PFSK-1 (cell line): ENCODE results near the gene CCDC158.

Experiments
- POLR2AphosphoS5 ChIP-seq: IDR thresholded peaks from 2 replicates; pipeline ENCODE4 v1.6.1; 2012; ENCODE audit warnings: low read depth, mild to moderate bottlenecking, control low read depth, low read length, moderate library complexity
- SIN3A ChIP-seq: IDR thresholded peaks from 2 replicates; pipeline ENCODE4 v1.6.1; 2012; ENCODE audit warnings: mild to moderate bottlenecking, low read length, moderate library complexity, borderline replicate concordance; ENCODE audit not compliant: insufficient read depth
- TF ChIP-seq, protein P1 (sequence below), 2 experiments: IDR thresholded peaks; 2 replicates each; pipeline versions ENCODE4 v1.6.1 to v1.8.0; 2011 to 2012; ENCODE audit warnings: low read depth in 2 of 2, low read length in 2 of 2, control low read depth in 1 of 2, inconsistent platforms in 1 of 2, mild to moderate bottlenecking in 1 of 2, moderate library complexity in 1 of 2; ENCODE audit not compliant: insufficient read depth in 1 of 2

DNA sequence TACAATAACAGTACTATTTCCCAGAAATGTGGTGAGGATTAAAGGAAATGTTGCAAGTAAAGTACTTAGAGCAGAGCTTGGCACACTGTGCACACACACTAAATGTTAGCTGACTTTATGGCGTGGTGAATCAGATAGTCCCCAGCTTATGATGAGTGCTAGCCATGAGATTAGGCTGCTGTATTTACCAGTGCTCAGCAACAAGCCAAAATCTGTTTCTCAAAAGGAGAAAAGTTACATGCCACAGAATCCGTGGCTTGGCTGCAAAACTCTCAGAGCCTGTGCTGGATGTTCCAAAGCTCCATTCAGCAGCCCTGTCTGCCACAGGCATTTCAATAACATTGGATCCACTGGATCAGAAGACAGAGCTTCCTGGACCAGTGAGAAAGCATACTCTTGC lies 127.2 kb downstream of the CCDC158 start:
- TF ChIP-seq POLR2AphosphoS5 (no peak), SIN3A (no peak)
- TF ChIP-seq, protein P1, sequence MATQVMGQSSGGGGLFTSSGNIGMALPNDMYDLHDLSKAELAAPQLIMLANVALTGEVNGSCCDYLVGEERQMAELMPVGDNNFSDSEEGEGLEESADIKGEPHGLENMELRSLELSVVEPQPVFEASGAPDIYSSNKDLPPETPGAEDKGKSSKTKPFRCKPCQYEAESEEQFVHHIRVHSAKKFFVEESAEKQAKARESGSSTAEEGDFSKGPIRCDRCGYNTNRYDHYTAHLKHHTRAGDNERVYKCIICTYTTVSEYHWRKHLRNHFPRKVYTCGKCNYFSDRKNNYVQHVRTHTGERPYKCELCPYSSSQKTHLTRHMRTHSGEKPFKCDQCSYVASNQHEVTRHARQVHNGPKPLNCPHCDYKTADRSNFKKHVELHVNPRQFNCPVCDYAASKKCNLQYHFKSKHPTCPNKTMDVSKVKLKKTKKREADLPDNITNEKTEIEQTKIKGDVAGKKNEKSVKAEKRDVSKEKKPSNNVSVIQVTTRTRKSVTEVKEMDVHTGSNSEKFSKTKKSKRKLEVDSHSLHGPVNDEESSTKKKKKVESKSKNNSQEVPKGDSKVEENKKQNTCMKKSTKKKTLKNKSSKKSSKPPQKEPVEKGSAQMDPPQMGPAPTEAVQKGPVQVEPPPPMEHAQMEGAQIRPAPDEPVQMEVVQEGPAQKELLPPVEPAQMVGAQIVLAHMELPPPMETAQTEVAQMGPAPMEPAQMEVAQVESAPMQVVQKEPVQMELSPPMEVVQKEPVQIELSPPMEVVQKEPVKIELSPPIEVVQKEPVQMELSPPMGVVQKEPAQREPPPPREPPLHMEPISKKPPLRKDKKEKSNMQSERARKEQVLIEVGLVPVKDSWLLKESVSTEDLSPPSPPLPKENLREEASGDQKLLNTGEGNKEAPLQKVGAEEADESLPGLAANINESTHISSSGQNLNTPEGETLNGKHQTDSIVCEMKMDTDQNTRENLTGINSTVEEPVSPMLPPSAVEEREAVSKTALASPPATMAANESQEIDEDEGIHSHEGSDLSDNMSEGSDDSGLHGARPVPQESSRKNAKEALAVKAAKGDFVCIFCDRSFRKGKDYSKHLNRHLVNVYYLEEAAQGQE (IDR thresholded peaks at IDR 0.05; ENCODE audit: insufficient read depth in 1 of 2, low read depth in 2 of 2, low read length in 2 of 2), result no peak
